ENCODE data around the gene PTPRG. TPM values are rescaled to one million over a fixed set of nuclear protein-coding genes. Genes with fewer than 3 reads are reported as not detected.
"Not testable (repeated sequence)": the region's sequence is repeated elsewhere in the genome, so short reads cannot be mapped to it uniquely, and the experiment has no call there.

Gene PTPRG
- polyA plus RNA-seq, 1 donor (not counting 4 experiments of a cell fraction or from before 2014, with no cell fraction given) = 12.1 TPM

GRCh38 chr3:62036726-62037125, 475.4 kb downstream of the PTPRG start:
- no peaks in the 10 kb centered on the region for H3K9me1 ChIP-seq (ENCODE audit: control insufficient read depth, extremely low read depth, insufficient read depth, low read length)
- no peaks in the 10 kb centered on the region for H3K79me2 ChIP-seq (ENCODE audit: control insufficient read depth, insufficient read depth, low read length)
- no peaks in the 10 kb centered on the region for H3K4me1 ChIP-seq (ENCODE audit: control insufficient read depth, extremely low read depth, insufficient read depth, low read length)
- H3K36me3 ChIP-seq (ENCODE audit: control insufficient read depth in 2 of 2, extremely low read depth in 1 of 2, insufficient read depth in 2 of 2, low read length in 2 of 2) = no peaks in the 10 kb centered on the region
- no peak overlapping the region for H2AFZ ChIP-seq (ENCODE audit: control insufficient read depth, low read length)
- DNase-seq (ENCODE audit: low read depth, low spot score) = no peak
- no peak overlapping the region for H3K9ac ChIP-seq (ENCODE audit: control insufficient read depth, extremely low read depth, insufficient read depth, low read length)
- no peaks in the 10 kb centered on the region for H3K9me3 ChIP-seq (ENCODE audit: control insufficient read depth, low read depth, low read length)
- H3K27me3 ChIP-seq (ENCODE audit: control insufficient read depth, extremely low read depth, insufficient read depth, low read length) = no peaks in the 10 kb centered on the region
- H3K4me3 ChIP-seq (ENCODE audit: control insufficient read depth in 2 of 3, extremely low read depth in 1 of 3, insufficient read depth in 2 of 3, low read depth in 1 of 3, low read length in 3 of 3) = no peak overlapping the region
- dilution Hi-C loops (cut with MboI; ENCODE audit: extremely low pct_ligation_motif_present, low sequenced_read_pairs) = no loop called here
- TF ChIP-seq EZH2 (IDR thresholded peaks at IDR 0.05; ENCODE audit: low read length) = no peak
- no peak for TF ChIP-seq CTCF (optimal IDR thresholded peaks at IDR 0.05 in 1 of 3, IDR thresholded peaks at IDR 0.05 in 1 of 3, conservative IDR thresholded peaks at IDR 0.05 in 1 of 3; ENCODE audit: extremely low read depth in 1 of 3, insufficient read depth in 2 of 3, low read length in 3 of 3)
- no peak for FAIRE-seq
- H4K20me1 ChIP-seq (ENCODE audit: control insufficient read depth, extremely low read depth, insufficient read depth, low read length) = no peaks in the 10 kb centered on the region
- no peak overlapping the region for H3K4me2 ChIP-seq (ENCODE audit: control insufficient read depth, extremely low read depth, insufficient read depth, low read depth, low read length)
- H3K27ac ChIP-seq (ENCODE audit: control insufficient read depth, insufficient read depth, low read length) = no peak overlapping the region

- H3K4me2 ChIP-seq (ENCODE audit: control insufficient read depth, extremely low read depth, insufficient read depth, low read depth, low read length); dilution Hi-C loops (cut with MboI; ENCODE audit: extremely low pct_ligation_motif_present, low sequenced_read_pairs); H3K4me3 ChIP-seq (ENCODE audit: control insufficient read depth in 2 of 3, extremely low read depth in 1 of 3, insufficient read depth in 2 of 3, low read depth in 1 of 3, low read length in 3 of 3); H3K36me3 ChIP-seq (ENCODE audit: control insufficient read depth in 2 of 2, extremely low read depth in 1 of 2, insufficient read depth in 2 of 2, low read length in 2 of 2); H3K9me3 ChIP-seq (ENCODE audit: control insufficient read depth, low read depth, low read length); DNase-seq (ENCODE audit: low read depth, low spot score); H4K20me1 ChIP-seq (ENCODE audit: control insufficient read depth, extremely low read depth, insufficient read depth, low read length); H3K27ac ChIP-seq (ENCODE audit: control insufficient read depth, insufficient read depth, low read length); FAIRE-seq; H3K9ac ChIP-seq (ENCODE audit: control insufficient read depth, extremely low read depth, insufficient read depth, low read length); H3K27me3 ChIP-seq (ENCODE audit: control insufficient read depth, extremely low read depth, insufficient read depth, low read length); H3K4me1 ChIP-seq (ENCODE audit: control insufficient read depth, extremely low read depth, insufficient read depth, low read length); H3K79me2 ChIP-seq (ENCODE audit: control insufficient read depth, insufficient read depth, low read length); H3K9me1 ChIP-seq (ENCODE audit: control insufficient read depth, extremely low read depth, insufficient read depth, low read length); H2AFZ ChIP-seq (ENCODE audit: control insufficient read depth, low read length): not testable (repeated sequence)
Observed at GRCh38 chr3:62038798-62039197, 477.4 kb downstream of the PTPRG start.

GRCh38 chr3:62039586-62039985, 478.2 kb downstream of the PTPRG start:
- no peak overlapping the region for H3K4me2 ChIP-seq (ENCODE audit: control insufficient read depth, extremely low read depth, insufficient read depth, low read depth, low read length)
- no peaks in the 10 kb centered on the region for H3K79me2 ChIP-seq (ENCODE audit: control insufficient read depth, insufficient read depth, low read length)
- H3K9me1 ChIP-seq (ENCODE audit: control insufficient read depth, extremely low read depth, insufficient read depth, low read length) = no peaks in the 10 kb centered on the region
- no peak overlapping the region for H2AFZ ChIP-seq (ENCODE audit: control insufficient read depth, low read length)
- H3K36me3 ChIP-seq (ENCODE audit: control insufficient read depth in 2 of 2, extremely low read depth in 1 of 2, insufficient read depth in 2 of 2, low read length in 2 of 2) = no peaks in the 10 kb centered on the region
- H3K27me3 ChIP-seq (ENCODE audit: control insufficient read depth, extremely low read depth, insufficient read depth, low read length) = no peaks in the 10 kb centered on the region
- no peaks in the 10 kb centered on the region for H3K4me1 ChIP-seq (ENCODE audit: control insufficient read depth, extremely low read depth, insufficient read depth, low read length)
- H4K20me1 ChIP-seq (ENCODE audit: control insufficient read depth, extremely low read depth, insufficient read depth, low read length) = no peaks in the 10 kb centered on the region
- H3K9me3 ChIP-seq (ENCODE audit: control insufficient read depth, low read depth, low read length) = no peaks in the 10 kb centered on the region
- DNase-seq (ENCODE audit: low read depth, low spot score) (no peak), FAIRE-seq (no peak)
- no peak overlapping the region for H3K9ac ChIP-seq (ENCODE audit: control insufficient read depth, extremely low read depth, insufficient read depth, low read length)
- no peak overlapping the region for H3K27ac ChIP-seq (ENCODE audit: control insufficient read depth, insufficient read depth, low read length)
- dilution Hi-C loops (cut with MboI; ENCODE audit: extremely low pct_ligation_motif_present, low sequenced_read_pairs) = no loop called here
- no peak overlapping the region for H3K4me3 ChIP-seq (ENCODE audit: control insufficient read depth in 2 of 3, extremely low read depth in 1 of 3, insufficient read depth in 2 of 3, low read depth in 1 of 3, low read length in 3 of 3)
- TF ChIP-seq EZH2 (IDR thresholded peaks at IDR 0.05; ENCODE audit: low read length) (no peak), CTCF (optimal IDR thresholded peaks at IDR 0.05 in 1 of 3, IDR thresholded peaks at IDR 0.05 in 1 of 3, conservative IDR thresholded peaks at IDR 0.05 in 1 of 3; ENCODE audit: extremely low read depth in 1 of 3, insufficient read depth in 2 of 3, low read length in 3 of 3) (no peak)

Measured in keratinocyte (primary cell).